ENCODE data around the gene BANF2. TPM values are rescaled to one million over a fixed set of nuclear protein-coding genes. Genes with fewer than 3 reads are reported as not detected.

BANF2 gene
- total and polyA plus RNA-seq, 2 of the 13 experiments (the other 11 are each of a cell fraction or from before 2014, with no cell fraction given), result 0.35 TPM; not detected in 1

GRCh38 chr20:17682889-17683198, 16.9 kb upstream of the BANF2 start (continued):
- TF ChIP-seq ZNF318 (CRISPR knock-in tag; IDR thresholded peaks at IDR 0.05) (no peak), SMAD3 (CRISPR knock-in tag; IDR thresholded peaks at IDR 0.05) (no peak), ZNF235 (CRISPR knock-in tag; IDR thresholded peaks at IDR 0.05; ENCODE audit: borderline replicate concordance) (0 out of 2 replicates have a peak, but pooled peaks have one; percentile 39), SYNCRIP (IDR thresholded peaks at IDR 0.05; ENCODE audit: insufficient read depth, low read depth, low read length) (no peak), ZMAT5 (CRISPR knock-in tag; IDR thresholded peaks at IDR 0.05; ENCODE audit: borderline replicate concordance, low read depth) (no peak), ZNF747 (CRISPR knock-in tag; IDR thresholded peaks at IDR 0.05; ENCODE audit: borderline replicate concordance) (no peak), ZBTB37 (CRISPR knock-in tag; IDR thresholded peaks at IDR 0.05) (no peak), ZNF232 (CRISPR knock-in tag; IDR thresholded peaks at IDR 0.05; ENCODE audit: borderline replicate concordance) (no peak), PAXIP1 (CRISPR knock-in tag; conservative IDR thresholded peaks at IDR 0.05) (no peak), TBX2 (CRISPR knock-in tag; IDR thresholded peaks at IDR 0.05; ENCODE audit: borderline replicate concordance) (no peak), FOSL1 (CRISPR knock-in tag; IDR thresholded peaks at IDR 0.05; ENCODE audit: borderline replicate concordance) (no peak), SIX1 (CRISPR knock-in tag; IDR thresholded peaks at IDR 0.05; ENCODE audit: borderline replicate concordance) (no peak), ZNF367 (CRISPR knock-in tag; IDR thresholded peaks at IDR 0.05; ENCODE audit: borderline replicate concordance) (no peak), ZNF33B (CRISPR knock-in tag; IDR thresholded peaks at IDR 0.05) (no peak), ZNF3 (CRISPR knock-in tag; IDR thresholded peaks at IDR 0.05) (no peak)

All from HepG2 (cell line).